ENCODE data around the gene TLR10.

DNA sequence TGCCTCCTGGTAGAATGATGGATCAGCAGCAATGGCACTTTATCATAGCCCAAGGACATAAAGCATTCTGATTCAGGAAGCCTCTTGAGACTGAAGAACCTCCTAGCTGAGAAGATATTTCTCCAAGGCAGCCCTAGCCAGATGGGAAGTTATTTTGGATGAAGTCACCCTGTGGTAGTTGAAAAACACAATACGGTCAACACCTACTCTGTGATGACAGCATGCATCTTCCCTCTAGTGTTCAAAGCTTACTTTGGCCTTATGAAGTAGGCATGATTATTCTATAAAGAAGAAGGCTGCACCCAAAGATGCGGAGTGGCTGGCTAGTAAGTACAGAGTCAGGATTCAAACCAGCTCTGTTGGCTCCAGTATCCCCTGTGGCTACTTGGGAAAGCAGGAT, 47.9 kb downstream of the TLR10 start:
- TF ChIP-seq, protein P1, sequence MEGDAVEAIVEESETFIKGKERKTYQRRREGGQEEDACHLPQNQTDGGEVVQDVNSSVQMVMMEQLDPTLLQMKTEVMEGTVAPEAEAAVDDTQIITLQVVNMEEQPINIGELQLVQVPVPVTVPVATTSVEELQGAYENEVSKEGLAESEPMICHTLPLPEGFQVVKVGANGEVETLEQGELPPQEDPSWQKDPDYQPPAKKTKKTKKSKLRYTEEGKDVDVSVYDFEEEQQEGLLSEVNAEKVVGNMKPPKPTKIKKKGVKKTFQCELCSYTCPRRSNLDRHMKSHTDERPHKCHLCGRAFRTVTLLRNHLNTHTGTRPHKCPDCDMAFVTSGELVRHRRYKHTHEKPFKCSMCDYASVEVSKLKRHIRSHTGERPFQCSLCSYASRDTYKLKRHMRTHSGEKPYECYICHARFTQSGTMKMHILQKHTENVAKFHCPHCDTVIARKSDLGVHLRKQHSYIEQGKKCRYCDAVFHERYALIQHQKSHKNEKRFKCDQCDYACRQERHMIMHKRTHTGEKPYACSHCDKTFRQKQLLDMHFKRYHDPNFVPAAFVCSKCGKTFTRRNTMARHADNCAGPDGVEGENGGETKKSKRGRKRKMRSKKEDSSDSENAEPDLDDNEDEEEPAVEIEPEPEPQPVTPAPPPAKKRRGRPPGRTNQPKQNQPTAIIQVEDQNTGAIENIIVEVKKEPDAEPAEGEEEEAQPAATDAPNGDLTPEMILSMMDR (conservative IDR thresholded peaks at IDR 0.05; ENCODE audit: low read depth, low read length) = no peak
- TF ChIP-seq EZH2 (IDR thresholded peaks at IDR 0.05; ENCODE audit: low read length, unreplicated experiment) = no peak

Measured in PC-3 (cell line).